ENCODE measurements around the gene WNT2.
"Not testable (repeated sequence)": the region's sequence is repeated elsewhere in the genome, so short reads cannot be mapped to it uniquely, and the experiment has no call there.

WNT2 gene

GRCh38 chr7:117251687-117252086 lies 71.2 kb downstream of the WNT2 start:
- DNase-seq: no peak

DNA sequence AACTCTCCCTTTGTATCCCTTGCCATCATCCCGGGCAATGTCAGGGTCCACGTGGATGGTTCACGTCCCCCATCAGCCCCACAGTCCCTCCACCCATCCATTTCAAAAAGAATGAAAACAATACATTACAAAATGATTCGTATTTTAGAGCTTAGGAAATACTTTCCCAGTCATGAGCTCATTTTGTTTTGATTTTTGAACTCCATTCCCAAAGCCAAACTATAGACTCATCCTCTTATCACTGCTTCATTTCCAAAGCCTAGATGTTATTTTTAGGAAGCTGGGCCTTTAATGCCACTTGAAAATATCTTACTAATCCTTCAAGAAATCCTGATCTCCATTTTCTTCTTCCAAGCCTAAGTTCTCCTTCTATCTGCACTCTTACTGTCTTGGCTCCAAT lies 72.1 kb downstream of the WNT2 start:
- no peak for DNase-seq

GRCh38 chr7:117250245-117250644 lies 72.6 kb downstream of the WNT2 start:
- no peak for DNase-seq

DNA sequence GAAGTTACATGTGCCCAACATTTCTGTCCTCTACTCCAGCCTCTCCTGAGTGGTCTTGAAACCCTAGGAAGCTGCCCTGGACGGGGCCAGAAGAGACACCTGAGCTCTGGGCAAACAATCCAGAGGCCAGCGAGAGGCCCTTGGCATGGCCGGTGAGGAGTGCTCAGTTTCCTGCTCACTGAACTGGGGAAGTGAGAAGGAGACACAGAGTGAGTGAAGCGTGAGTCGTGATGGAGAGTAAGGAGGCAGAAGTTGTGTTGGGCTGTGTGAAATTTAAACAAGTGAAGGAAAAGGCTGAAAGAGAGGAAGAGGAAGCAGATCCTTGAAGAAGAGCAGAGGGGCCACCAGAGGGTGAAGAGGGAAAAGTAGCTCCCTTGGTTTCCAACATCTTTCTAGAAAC lies 73.2 kb downstream of the WNT2 start:
- no peak for DNase-seq

- DNase-seq: no peak
These were observed 74.0 kb downstream of the WNT2 start for GRCh38 chr7:117248829-117249228.

DNA sequence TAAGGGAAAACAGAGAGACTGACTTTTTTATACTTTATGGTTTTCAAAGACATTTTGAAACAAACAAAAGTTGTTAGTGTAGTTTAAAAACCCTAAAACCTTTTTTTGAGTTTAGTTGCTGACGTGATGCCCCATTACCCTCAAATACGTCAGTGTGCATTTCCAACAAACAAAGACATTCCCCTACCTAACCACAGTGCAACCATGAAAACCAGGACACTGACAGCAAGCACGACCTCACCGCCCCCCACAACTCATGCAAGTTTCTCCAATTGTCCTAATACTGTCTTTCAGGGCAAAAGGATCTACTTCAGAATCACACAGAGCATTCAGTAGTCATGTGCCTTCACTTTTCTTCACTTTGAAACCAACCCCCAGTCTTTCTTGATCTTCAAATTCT lies 75.0 kb downstream of the WNT2 start:
- no peak for DNase-seq

DNA sequence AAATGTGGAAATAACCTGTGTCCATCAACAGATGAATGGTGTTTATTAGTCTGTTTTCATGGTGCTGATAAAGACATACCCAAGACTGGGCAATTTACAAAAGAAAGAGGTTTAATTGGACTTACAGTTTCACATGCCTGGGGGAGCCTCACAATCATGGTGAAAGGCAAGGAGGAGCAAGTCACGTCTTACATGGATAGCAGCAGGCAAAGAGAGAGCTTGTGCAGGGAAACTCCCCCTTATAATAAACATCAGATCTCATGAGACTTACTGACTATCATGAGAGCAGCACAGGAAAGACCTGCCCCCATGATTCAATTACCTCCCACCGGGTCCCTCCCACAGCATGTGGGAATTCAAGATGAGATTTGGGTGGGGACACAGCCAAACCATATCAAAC lies 77.2 kb downstream of the WNT2 start:
- DNase-seq: not testable (repeated sequence)

DNA sequence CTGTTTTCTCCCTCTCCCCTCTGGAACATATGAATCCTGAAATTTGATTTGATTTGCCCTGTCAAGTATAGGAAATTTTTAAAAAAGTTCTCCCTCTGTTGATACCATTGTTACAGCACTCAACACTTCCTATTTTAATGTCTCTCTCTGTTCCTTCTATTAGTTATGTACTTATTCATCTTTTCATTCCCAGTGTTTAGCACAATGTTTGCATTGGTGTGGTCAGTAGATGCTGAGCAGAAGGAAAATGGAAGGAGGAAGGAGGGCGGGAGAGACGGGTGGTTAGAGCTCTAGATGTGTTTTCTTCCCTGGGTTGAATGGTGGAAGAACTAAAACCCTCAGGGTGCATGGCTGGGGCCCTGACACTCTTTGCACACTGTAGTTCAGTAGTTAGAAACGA lies 79.5 kb downstream of the WNT2 start:
- DNase-seq: no peak

- DNase-seq: no peak
These were observed 81.8 kb downstream of the WNT2 start for GRCh38 chr7:117241088-117241487.

GRCh38 chr7:117238937-117239336 lies 83.9 kb downstream of the WNT2 start:
- no peak for DNase-seq

DNA sequence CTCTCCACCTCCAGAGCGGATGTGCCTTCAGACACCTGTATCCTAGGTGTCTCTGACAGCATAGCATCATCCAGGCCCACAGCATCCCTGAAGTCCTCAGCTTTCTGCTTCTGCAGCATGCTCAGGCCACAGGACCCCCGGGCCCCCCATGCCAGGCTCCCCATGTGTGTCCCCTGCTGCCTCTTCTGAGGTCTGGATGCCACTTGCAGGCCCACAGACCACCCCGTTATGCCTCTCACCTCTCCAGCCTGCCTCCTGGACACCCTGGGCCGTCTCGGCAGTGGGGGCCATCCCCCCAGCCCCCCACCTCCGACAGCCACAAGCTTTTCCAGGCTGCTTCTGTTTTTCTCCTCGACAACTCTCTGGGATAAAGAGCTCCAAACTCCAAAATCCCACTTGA lies 84.4 kb downstream of the WNT2 start:
- no peak for DNase-seq

GRCh38 chr7:117237646-117238045 lies 85.2 kb downstream of the WNT2 start:
- no peak for DNase-seq

DNA sequence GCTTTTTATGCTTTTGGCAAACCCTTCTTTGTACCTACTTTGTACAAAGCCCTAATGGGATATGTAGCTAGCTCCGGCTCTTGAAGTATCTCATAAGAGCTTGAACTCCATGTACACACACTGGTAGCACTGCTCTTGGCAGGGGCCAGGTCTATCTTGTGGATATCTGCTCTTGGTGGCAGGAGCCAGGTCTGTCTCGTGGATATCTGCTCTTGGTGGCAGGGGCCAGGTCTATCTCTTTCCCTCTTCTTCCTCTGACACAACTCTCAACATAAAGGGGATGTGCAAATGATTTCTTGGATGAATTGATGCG lies 91.9 kb downstream of the WNT2 start:
- DNase-seq: no peak

GRCh38 chr7:117230276-117231046 lies 92.4 kb downstream of the WNT2 start:
- no peak for DNase-seq

DNA sequence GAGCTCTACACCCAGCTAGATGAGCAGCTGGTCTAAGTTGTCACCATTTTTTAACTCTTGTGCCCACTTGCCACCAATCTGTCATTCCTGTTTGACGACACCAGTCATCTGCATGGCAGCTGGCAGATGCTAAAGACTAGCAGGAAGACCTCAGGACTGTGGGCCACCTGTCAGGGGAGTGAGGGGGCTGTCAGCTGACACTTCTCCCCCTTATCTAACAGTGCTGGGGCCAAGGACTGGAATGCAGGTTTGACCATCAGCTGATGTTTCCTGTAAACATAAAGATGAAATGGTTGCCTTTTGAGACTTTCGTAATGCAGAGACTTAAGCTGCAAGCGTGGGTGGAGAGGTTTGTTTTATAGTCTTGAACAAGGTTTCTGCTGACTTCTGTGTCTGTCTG lies 93.5 kb downstream of the WNT2 start:
- no peak for DNase-seq

DNA sequence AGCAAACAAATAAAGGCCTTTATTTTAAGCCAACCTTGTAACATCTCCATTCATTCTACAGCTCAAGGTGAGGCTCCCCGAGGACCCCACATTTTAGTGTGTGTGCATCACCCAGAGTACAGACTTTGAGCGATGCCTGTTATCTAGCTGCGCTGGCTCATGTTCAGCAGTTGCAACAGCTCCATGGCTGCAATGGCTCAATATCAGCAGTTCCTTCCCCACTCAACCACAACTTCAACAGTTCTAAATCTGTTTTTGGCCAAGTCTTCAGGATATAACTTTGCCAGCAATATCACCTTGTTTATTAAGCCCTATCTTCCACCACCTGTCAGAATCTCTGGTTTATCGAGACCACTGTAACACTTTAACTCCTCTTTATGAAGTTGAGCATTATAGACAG lies 95.8 kb downstream of the WNT2 start:
- DNase-seq: no peak

GRCh38 chr7:117225536-117225935 lies 97.3 kb downstream of the WNT2 start:
- no peak for DNase-seq

All from NCI-H1417 treated with DMSO at 0.1 percent for 48 hours (cell line).